ENCODE data around the gene MCOLN1.
A peak's percentile ranks its signal among the peaks of the same experiment; 100 is the strongest.

MCOLN1 gene

DNA sequence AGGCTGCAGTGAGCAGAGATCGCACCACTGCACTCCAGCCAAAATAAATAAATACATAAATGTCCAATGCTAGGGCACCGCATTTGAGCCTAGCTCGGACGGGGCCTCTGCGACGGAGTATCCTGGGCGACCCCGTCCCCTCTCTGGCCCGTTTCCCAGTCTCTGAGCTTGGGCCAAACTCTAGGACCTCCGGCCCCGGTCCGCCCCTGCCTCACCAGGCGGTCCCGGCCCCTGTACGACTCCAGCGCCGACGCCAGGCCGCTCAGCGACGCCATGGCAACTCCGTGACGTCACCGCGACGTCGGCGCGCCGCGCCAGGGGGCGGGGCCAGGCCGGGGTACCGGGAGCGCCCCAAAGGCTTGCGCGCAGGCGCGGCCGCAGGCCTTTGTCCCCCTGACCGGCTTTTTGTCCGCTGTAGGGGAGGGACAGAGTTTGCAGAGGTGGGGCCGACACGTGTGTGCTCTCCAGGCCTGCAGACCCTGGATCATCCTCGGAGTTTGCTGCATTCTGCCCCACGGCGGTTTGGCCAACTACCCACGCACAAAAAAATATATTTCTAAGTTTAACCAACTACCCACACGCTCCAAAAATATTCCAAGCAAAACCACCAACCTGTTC is 33.6 kb upstream of the MCOLN1 start, which contains the start of gene PEX11G:
TSS of gene PEX11G (minus strand) at position 300 of the 618 bp plus-strand sequence. CDS start at position 275, 25 bp downstream.
- DNase-seq (ENCODE audit: low read depth) = no peak
- H3K4me3 ChIP-seq (ENCODE audit: control insufficient read depth, low read depth, low read length) = peak within 1 kb of the TSS; percentile 59
- TF ChIP-seq, protein P1, sequence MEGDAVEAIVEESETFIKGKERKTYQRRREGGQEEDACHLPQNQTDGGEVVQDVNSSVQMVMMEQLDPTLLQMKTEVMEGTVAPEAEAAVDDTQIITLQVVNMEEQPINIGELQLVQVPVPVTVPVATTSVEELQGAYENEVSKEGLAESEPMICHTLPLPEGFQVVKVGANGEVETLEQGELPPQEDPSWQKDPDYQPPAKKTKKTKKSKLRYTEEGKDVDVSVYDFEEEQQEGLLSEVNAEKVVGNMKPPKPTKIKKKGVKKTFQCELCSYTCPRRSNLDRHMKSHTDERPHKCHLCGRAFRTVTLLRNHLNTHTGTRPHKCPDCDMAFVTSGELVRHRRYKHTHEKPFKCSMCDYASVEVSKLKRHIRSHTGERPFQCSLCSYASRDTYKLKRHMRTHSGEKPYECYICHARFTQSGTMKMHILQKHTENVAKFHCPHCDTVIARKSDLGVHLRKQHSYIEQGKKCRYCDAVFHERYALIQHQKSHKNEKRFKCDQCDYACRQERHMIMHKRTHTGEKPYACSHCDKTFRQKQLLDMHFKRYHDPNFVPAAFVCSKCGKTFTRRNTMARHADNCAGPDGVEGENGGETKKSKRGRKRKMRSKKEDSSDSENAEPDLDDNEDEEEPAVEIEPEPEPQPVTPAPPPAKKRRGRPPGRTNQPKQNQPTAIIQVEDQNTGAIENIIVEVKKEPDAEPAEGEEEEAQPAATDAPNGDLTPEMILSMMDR (IDR thresholded peaks at IDR 0.05; ENCODE audit: control insufficient read depth, insufficient read depth, low read depth, low read length, missing control alignments) = no peak

DNA sequence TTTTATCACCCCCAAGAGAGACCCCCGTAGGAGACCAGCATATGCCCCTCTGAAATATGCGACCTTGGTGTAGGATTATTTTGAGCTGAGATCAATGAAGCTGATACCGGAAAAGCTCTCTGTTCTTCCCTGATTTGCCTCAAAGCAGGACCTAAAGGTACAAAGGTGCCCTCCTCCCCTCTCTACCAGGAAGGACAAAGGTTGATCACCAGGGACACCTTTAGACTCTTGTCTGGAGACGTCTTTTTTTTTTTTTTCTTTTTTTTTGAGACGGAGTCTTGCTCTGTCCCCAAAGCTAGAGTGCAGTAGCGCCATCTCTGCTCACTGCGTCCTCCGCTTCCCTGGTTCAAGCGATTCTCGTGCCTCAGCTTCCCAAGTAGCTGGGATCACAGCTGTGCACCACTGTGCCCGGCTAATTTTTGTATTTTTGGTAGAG is 32.8 kb upstream of the MCOLN1 start:
- no peak for DNase-seq (ENCODE audit: low read depth)
- TF ChIP-seq, protein P1 (IDR thresholded peaks at IDR 0.05; ENCODE audit: control insufficient read depth, insufficient read depth, low read depth, low read length, missing control alignments) = no peak
- H3K4me3 ChIP-seq (ENCODE audit: control insufficient read depth, low read depth, low read length) = no peak overlapping the region

DNA sequence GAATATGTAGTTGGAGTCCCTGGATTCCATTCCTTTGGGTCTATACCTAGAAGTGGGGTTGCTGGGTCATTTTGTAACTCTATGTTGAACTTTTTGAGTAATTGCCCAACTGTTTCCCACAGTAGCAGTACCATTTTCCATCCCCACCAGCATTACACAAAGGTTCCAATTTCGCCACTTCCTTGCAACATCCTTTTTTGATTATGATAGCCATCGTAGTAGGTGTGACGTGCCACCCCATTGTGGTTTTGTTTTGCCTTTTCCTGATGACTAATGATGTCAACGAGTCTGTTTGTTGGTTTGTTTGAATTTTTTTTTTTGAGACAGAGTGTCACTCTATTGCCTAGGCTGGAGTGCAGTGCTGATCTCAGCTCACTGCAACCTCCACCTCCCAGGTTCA is 30.3 kb upstream of the MCOLN1 start:
- TF ChIP-seq, protein P1 (IDR thresholded peaks at IDR 0.05; ENCODE audit: control insufficient read depth, insufficient read depth, low read depth, low read length, missing control alignments) = no peak
- H3K4me3 ChIP-seq (ENCODE audit: control insufficient read depth, low read depth, low read length) = no peak overlapping the region
- DNase-seq (ENCODE audit: low read depth) = peak; percentile 92

DNA sequence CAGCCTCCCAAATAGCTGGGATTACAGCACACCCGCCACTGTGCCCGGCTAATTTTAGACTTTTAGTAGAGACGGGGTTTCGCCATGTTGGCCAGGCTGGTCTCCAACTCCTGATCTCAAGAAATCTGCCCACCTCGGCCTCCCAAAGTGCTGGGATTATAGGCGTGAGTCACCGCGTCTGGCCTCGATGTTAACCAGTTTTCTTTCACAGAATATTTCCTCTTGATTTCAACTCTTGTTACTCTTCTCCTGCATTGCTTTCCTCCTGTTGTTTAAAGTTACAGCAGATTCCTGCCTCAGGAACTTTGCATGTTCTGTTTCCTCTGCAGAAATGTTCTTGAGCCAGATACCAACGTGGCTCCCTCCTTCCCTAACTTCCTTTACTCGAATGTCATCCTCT is 29.9 kb upstream of the MCOLN1 start:
- DNase-seq (ENCODE audit: low read depth) = peak; percentile 45
- TF ChIP-seq, protein P1 (IDR thresholded peaks at IDR 0.05; ENCODE audit: control insufficient read depth, insufficient read depth, low read depth, low read length, missing control alignments) = no peak
- H3K4me3 ChIP-seq (ENCODE audit: control insufficient read depth, low read depth, low read length) = no peak overlapping the region

DNA sequence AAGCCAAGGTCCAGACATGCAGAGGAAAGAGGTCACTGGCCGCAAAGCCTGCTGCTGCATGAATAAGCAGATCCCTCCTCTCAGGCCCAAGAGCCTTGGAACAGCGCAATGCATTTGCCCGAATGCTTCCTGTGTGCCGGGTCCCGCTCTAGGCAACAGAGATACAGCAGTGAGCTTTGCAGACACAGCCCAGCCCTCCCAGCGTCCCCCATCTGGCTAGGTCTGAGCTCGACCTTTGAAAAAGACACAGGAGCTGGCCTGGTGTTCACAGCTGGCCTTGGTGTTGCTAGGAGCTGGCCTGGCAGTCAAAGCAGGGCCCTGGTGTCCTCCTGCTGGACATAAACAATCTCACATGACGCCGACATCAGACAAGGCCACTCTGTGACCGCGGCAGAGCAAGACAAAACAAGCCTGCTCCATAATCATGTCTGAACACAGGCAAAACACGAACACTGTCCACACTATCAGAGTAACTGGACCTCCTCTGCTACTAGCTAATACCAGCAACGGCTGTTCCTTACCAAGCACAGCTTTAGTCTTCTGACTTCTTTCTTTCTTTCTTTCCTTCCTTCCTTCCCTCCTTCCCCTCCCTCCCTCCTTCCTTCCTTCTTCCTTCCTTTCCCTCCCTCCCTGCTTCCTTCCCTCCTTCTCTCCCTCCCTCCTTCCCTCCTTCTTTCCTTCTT is 27.9 kb upstream of the MCOLN1 start:
- TF ChIP-seq, protein P1 (IDR thresholded peaks at IDR 0.05; ENCODE audit: control insufficient read depth, insufficient read depth, low read depth, low read length, missing control alignments) = no peak
- no peak for DNase-seq (ENCODE audit: low read depth)
- H3K4me3 ChIP-seq (ENCODE audit: control insufficient read depth, low read depth, low read length) = no peak overlapping the region

DNA sequence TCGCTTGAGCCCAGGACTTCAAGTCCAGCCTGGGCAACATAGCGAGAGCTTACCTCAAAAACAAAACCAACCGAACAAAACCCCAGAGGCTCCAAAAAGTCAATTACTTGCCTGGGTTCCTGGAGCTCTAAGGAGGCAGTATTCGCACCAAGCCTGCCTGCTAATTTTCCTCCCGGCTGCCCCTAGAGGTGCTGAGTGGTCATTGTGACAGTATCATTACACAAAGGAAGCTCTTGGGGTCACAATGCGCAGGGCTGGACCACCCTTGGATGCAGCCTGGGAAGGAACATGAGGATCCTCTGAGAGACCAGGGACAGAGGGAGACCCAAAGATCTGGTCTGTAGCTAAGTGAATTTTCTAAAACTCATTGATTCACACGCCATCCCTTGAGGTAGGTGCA is 25.1 kb upstream of the MCOLN1 start:
- no peak for DNase-seq (ENCODE audit: low read depth)
- TF ChIP-seq, protein P1 (IDR thresholded peaks at IDR 0.05; ENCODE audit: control insufficient read depth, insufficient read depth, low read depth, low read length, missing control alignments) = peak; percentile 63
- no peak overlapping the region for H3K4me3 ChIP-seq (ENCODE audit: control insufficient read depth, low read depth, low read length)

Measured in AG09309 (cell line).